Kidney (tissue), 14 donors: ENCODE data around the gene FBLN2. TPM values are rescaled to one million over a fixed set of nuclear protein-coding genes. Genes with fewer than 3 reads are reported as not detected.
A peak's percentile ranks its signal among the peaks of the same experiment; 100 is the strongest.

Experiments
- DNase-seq, 5 donors: peaks; one replicate each; pipeline ENCODE4 v3.0.0-alpha.2; 2013 to 2020
- FAIRE-seq: peaks from 2 replicates; lab custom pipeline; 2012; peaks lifted over from hg19 to GRCh38; lab: Jason Lieb, UNC
- H3K27ac ChIP-seq, 2 donors: one replicate each; pipeline ENCODE4 v1.7.0; 2013; ENCODE audit warnings: low read depth in 2 of 2, low read length in 2 of 2, inconsistent platforms in 1 of 2
- H3K27me3 ChIP-seq: one replicate; pipeline ENCODE4 v1.7.1; 2013; ENCODE audit warnings: low read length, inconsistent platforms; ENCODE audit not compliant: control insufficient read depth, insufficient read depth
- H3K36me3 ChIP-seq, 3 donors: one replicate each; pipeline versions ENCODE4 v1.7.0 to v1.7.1; 2013; ENCODE audit warnings: low read length in 3 of 3, control low read depth in 1 of 3, inconsistent platforms in 1 of 3; ENCODE audit not compliant: insufficient read depth in 3 of 3, control insufficient read depth in 2 of 3
- H3K4me1 ChIP-seq, 3 donors: one replicate each; pipeline versions ENCODE4 v1.7.0 to v1.7.1; 2013; ENCODE audit warnings: low read length in 3 of 3, inconsistent platforms in 1 of 3, low read depth in 1 of 3; ENCODE audit not compliant: control insufficient read depth in 2 of 3, insufficient read depth in 2 of 3
- H3K4me3 ChIP-seq, 3 donors: one replicate each; pipeline versions ENCODE4 v1.7.0 to v1.8.1; 2013; ENCODE audit warnings: low read length in 3 of 3, control low read depth in 1 of 3, inconsistent platforms in 1 of 3
- H3K9ac ChIP-seq, 3 donors: one replicate each; pipeline versions ENCODE4 v1.7.0 to v1.7.1; 2013; ENCODE audit warnings: low read length in 3 of 3, control low read depth in 1 of 3, inconsistent platforms in 1 of 3
- H3K9me3 ChIP-seq, 3 donors: one replicate each; pipeline versions ENCODE4 v1.7.0 to v1.7.1; 2013; ENCODE audit warnings: low read length in 3 of 3, control low read depth in 1 of 3, inconsistent platforms in 1 of 3; ENCODE audit not compliant: control insufficient read depth in 2 of 3, insufficient read depth in 1 of 3
- CTCF ChIP-seq: IDR thresholded peaks from 3 replicates; pipeline ENCODE4 v1.5.1; 2012; ENCODE audit warnings: mild to moderate bottlenecking, moderate library complexity, borderline replicate concordance; ENCODE audit not compliant: insufficient read depth; ENCODE audit errors: extremely low read depth
- intact Hi-C: fragments of 100-400 bp; cut with DNase I; formaldehyde crosslinking; loops from one replicate; pipeline ENCODE4 v1.11.1; 2022
- polyA plus RNA-seq: library from polyadenylated mRNA; stranded (reverse); fragments of 350-450 nt; fragmentation: Illumina TruSeq; extraction: RNeasy Lipid Tissue Mini Kit (QIAGEN cat#74804); gene quantifications from one replicate; pipeline ENCODE4 v1.2.3, GENCODE V29; 2014; ENCODE audit warnings: low read depth, low replicate concordance; ENCODE audit not compliant: insufficient read depth
- total RNA-seq: library from RNA; stranded (reverse); fragmentation: NEBNext Ultra II Directional; extraction: Animal tissue kit (Norgen Biotek cat#: 25700); gene quantifications from one replicate; pipeline ENCODE4 v1.2.1, GENCODE V29; 2021
- donor health status: control.
- donor health status: control.
- donor health status: control.
- donor health status: control.
- donor health status: control.
- donor health status: DM: yes; HTN: yes; CAD: no.
- donor health status: Normal renal cell carcinoma (clear cell type).

Gene FBLN2
- total and polyA plus RNA-seq, 2 donors from 2014 or later = 3.2 to 43.4 TPM

GRCh38 chr3:13506680-13507079 lies 42.2 kb upstream of the FBLN2 start:
- Histone ChIP-seq H3K4me1 (no peaks in the 10 kb centered on the region), H3K27me3 (no peaks in the 10 kb centered on the region), H3K9ac (no peak overlapping the region), H3K4me3 (no peak overlapping the region), H3K36me3 (peaks cover 0 to 2% (median 0%) of the 10 kb centered on the region in 3 donors), H3K9me3 (no peaks in the 10 kb centered on the region), H3K27ac (no peak overlapping the region)
- FAIRE-seq = no peak
- no peak for TF ChIP-seq CTCF
- DNase-seq = peak in 2 of 5 donors; percentile 45 to 59
- intact Hi-C loops = no loop called here

DNA sequence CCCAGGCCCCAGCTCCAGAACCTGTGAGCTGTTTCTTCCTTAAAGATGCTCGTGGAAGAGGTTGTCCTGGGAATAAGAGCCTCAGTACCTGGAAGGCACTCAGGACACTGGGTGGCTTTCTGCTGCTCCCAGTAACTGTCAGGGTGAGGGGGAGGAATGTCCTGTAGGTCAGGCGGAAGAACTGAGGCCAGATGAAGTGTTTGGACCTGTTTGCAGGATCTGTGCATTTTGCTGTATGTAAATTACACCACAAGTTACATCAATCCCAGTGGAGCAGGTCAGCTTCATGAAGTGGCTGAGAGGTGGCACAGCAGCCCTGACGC lies 41.7 kb upstream of the FBLN2 start:
- H3K4me1 ChIP-seq = no peaks in the 10 kb centered on the region
- intact Hi-C loops = no loop called here

GRCh38 chr3:13507570-13508339 lies 41.2 kb upstream of the FBLN2 start:
- no peaks in the 10 kb centered on the region for H3K27me3 ChIP-seq
- DNase-seq (peak; percentile 69 to 79 (median 74)), FAIRE-seq (no peak)
- no peak overlapping the region for H3K4me3 ChIP-seq
- TF ChIP-seq CTCF = no peak
- H3K9me3 ChIP-seq = no peaks in the 10 kb centered on the region
- peaks cover 0 to under 1% (median 0%) of the 10 kb centered on the region in 3 donors for H3K36me3 ChIP-seq
- no peak overlapping the region for H3K27ac ChIP-seq
- no peaks in the 10 kb centered on the region for H3K4me1 ChIP-seq
- H3K9ac ChIP-seq = no peak overlapping the region
- intact Hi-C loops = no loop called here

More for the DNA sequence above, 41.7 kb upstream of the FBLN2 start:
- no peak for FAIRE-seq
- Histone ChIP-seq H3K27me3 (no peaks in the 10 kb centered on the region), H3K4me3 (no peak overlapping the region), H3K27ac (no peak overlapping the region), H3K9me3 (no peaks in the 10 kb centered on the region), H3K9ac (no peak overlapping the region), H3K36me3 (peaks cover 0 to 2% (median 0%) of the 10 kb centered on the region in 3 donors)
- no peak for TF ChIP-seq CTCF
- no peak for DNase-seq
